Small intestine (tissue), 16 donors: ENCODE measurements around the gene VAT1L. TPM values are rescaled to one million over a fixed set of nuclear protein-coding genes. Genes with fewer than 3 reads are reported as not detected.
A peak's percentile ranks its signal among the peaks of the same experiment; 100 is the strongest.

ENCODE experiments used
- DNase-seq, 2 donors: peaks; one replicate each; pipeline versions ENCODE4 v3.0.0 to v3.0.0-alpha.2; 2013
- FAIRE-seq: peaks from 2 replicates; lab custom pipeline; 2012; peaks lifted over from hg19 to GRCh38; lab: Jason Lieb, UNC
- H3K27ac ChIP-seq, 3 donors: one replicate each; pipeline ENCODE4 v1.5.1; 2013; ENCODE audit warnings: low read length in 2 of 3, mild to moderate bottlenecking in 2 of 3, control low read depth in 1 of 3, inconsistent platforms in 1 of 3, low read depth in 1 of 3, moderate library complexity in 1 of 3
- H3K27me3 ChIP-seq, 3 donors: one replicate each; pipeline ENCODE4 v1.6.1; 2013; ENCODE audit warnings: low read length in 3 of 3, inconsistent platforms in 1 of 3; ENCODE audit not compliant: control insufficient read depth in 3 of 3, insufficient read depth in 3 of 3
- H3K36me3 ChIP-seq, 3 donors: one replicate each; pipeline ENCODE4 v1.6.1; 2013; ENCODE audit warnings: low read length in 3 of 3, inconsistent platforms in 1 of 3, low read depth in 1 of 3, mild to moderate bottlenecking in 1 of 3, moderate library complexity in 1 of 3; ENCODE audit not compliant: control insufficient read depth in 3 of 3, insufficient read depth in 2 of 3
- H3K4me1 ChIP-seq, 3 donors: one replicate each; pipeline ENCODE4 v1.6.1; 2013; ENCODE audit warnings: low read length in 2 of 3, inconsistent platforms in 1 of 3, low read depth in 1 of 3, mild to moderate bottlenecking in 1 of 3, moderate library complexity in 1 of 3; ENCODE audit not compliant: control insufficient read depth in 3 of 3, insufficient read depth in 2 of 3
- H3K4me3 ChIP-seq, 3 donors: one replicate each; pipeline ENCODE4 v1.5.1; 2013; ENCODE audit warnings: low read length in 3 of 3, control low read depth in 1 of 3, inconsistent platforms in 1 of 3, low read depth in 1 of 3, mild to moderate bottlenecking in 1 of 3, moderate library complexity in 1 of 3
- H3K9me3 ChIP-seq, 2 donors: one replicate each; pipeline ENCODE4 v1.6.1; 2013; ENCODE audit warnings: low read depth in 1 of 2, low read length in 1 of 2; ENCODE audit not compliant: control insufficient read depth in 2 of 2, insufficient read depth in 1 of 2
- WGBS, 3 donors: extraction: QIAGEN DNeasy Blood & Tissue Kit; methylation state at CpG; one replicate each; pipeline ENCODE4 v1.1.7; 2013; 5-methylcytosine and 5-hydroxymethylcytosine counted together
- long read RNA-seq, 10 donors: transcript quantifications; one replicate each; lab custom pipeline, GENCODE V29; 2026
- polyA plus RNA-seq, 4 donors: library from polyadenylated mRNA; stranded (reverse) in 3 of 4; unstranded in 1 of 4; fragments of 200-250 nt in 3 of 4; fragments of 120-200 nt in 1 of 4; gene quantifications; one replicate each; pipeline versions ENCODE4 v1.2.1 to v1.2.3, GENCODE V29; 2013
- donor health status: healthy with polysubstance abuse.
- donor health status: control.
- donor health status: control.
- donor health status: Bipolar disorder and iron deficiency.
- donor health status: healthy.

Gene VAT1L, protein sequence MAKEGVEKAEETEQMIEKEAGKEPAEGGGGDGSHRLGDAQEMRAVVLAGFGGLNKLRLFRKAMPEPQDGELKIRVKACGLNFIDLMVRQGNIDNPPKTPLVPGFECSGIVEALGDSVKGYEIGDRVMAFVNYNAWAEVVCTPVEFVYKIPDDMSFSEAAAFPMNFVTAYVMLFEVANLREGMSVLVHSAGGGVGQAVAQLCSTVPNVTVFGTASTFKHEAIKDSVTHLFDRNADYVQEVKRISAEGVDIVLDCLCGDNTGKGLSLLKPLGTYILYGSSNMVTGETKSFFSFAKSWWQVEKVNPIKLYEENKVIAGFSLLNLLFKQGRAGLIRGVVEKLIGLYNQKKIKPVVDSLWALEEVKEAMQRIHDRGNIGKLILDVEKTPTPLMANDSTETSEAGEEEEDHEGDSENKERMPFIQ
- polyA plus RNA-seq, result 1 to 10 TPM in 2 of 4 donors, under 1 TPM in 2; 0.22 to 3.5 (median 1.6) TPM
- long read RNA-seq, donor 1, result 0 reads
- long read RNA-seq, donor 2, partial matches to known transcripts, result 0 of 1 reads
- long read RNA-seq, donor 2, other reads (novel, unspliced or antisense), result 0 of 1 reads
- long read RNA-seq, donor 3, partial matches to known transcripts, result 0 of 2 reads
- long read RNA-seq, donor 3, other reads (novel, unspliced or antisense), result 0 of 2 reads
- long read RNA-seq, donor 4, result 0 reads
- long read RNA-seq, donor 5, result 0 reads
- long read RNA-seq, donor 6, partial matches to known transcripts, result 0 of 1 reads
- long read RNA-seq, donor 6, other reads (novel, unspliced or antisense), result 0 of 1 reads
- long read RNA-seq, donor 7, result 0 reads
- long read RNA-seq, donor 8, result 0 reads
- long read RNA-seq, donor 9, partial matches to known transcripts, result 0 of 1 reads
- long read RNA-seq, donor 9, other reads (novel, unspliced or antisense), result 0 of 1 reads
- long read RNA-seq, donor 10, transcript VAT1L-201 (9 exons, 3,825 nt), result major isoform, 9 of 30 reads
- long read RNA-seq, donor 10, partial matches to known transcripts, result 21 of 30 reads
- long read RNA-seq, donor 10, other reads (novel, unspliced or antisense), result 0 of 30 reads

DNA sequence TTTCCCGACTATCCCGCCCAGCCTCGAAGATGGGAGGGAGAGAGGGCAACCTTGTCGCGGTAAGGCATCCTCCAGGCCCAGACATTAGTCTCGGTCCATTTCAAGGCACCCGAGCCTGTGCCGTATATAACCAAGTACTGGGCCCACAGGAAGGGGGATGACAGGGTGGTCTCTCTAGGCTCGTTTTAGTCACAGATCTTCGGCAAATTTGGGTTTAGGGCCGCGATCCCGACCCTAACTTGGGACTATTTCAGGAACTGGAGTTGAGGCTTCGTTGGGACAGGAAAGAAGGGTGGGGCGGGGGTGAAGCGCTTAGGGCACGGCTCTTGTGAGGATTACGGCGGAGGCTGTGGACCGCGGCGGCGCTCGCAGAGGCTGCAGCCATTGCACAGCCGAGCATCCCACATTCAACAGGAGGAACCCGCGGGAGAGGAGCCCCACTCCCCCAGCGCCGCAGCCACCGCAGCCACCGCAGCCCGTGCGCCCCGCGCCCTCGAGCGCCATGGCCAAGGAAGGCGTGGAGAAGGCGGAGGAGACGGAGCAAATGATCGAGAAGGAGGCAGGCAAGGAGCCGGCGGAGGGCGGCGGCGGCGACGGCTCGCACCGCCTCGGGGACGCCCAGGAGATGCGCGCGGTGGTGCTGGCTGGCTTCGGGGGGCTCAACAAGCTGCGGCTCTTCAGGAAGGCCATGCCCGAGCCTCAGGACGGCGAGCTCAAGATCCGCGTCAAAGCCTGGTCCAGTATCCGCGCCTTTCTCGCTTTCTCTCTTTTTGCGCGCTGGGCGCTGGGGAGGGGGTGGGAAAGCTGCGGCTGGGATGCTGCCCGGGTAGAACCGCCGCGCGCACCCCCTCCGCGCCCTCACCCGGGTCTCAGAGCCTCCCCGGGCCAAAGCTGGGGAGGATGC lies at the start of gene VAT1L:
Gene VAT1L (plus strand): TSS at position 384 of the 904 bp plus-strand sequence. CDS start 119 bp downstream, at position 503.
- H3K9me3 ChIP-seq, result no peaks in the 10 kb centered on the region
- H3K27me3 ChIP-seq, result peaks cover 0 to 41% (median 14%) of the 10 kb centered on the region in 3 donors
- H3K27ac ChIP-seq, result no peak within 1 kb of the TSS
- no peaks in the 10 kb centered on the region for H3K36me3 ChIP-seq
- 1 to 4% (median 4%) methylated on average over 71 to 78 of the region's 78 CpGs for WGBS, 3 donors
- H3K4me1 ChIP-seq, result peaks cover 0 to 4% (median 0%) of the 10 kb centered on the region in 3 donors
- H3K4me3 ChIP-seq, result peak within 1 kb of the TSS; percentile 1 to 41 (median 29)
- DNase-seq (peak in 1 of 2 donors; percentile 43), FAIRE-seq (no peak)

DNA sequence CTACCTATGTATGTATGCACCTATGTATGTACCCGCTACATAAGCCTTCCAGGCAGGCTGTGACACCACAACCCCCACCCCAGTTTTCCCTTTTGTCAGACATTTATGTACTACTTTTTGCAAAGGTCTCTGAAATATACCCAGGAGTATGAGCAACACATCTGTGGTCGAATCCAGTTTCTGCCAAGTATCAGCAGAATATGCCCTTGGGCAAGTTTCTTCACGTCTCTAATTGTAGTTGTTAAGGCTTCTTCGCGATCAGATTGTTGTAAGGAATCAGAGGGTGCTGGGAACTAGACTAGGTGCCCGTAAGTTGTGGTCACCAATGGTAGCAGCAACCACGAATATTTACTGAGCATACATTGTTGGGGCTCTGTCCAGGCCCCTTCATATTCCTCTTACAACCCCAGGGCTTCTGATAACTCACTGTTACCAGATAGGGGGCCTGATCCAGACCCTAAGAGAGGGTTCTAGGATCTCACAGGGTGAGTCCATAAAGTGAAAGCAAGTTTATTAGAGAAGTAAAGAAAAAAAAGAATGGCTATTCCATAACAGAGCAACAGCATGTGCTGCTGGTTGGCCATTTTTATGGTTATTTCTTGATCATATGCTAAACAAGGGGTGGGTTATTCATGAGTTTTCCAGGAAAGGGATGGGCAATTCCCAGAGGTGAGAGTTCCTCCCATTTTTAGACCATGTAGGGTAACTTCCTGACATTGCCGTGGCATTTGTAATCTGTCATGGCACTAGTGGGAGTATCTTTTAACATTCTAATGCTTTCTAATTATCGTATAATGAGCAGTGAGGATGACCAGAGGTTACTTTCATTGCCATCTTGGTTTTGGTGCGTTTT lies 49.4 kb upstream of the VAT1L start:
- 83 to 86% (median 85%) methylated on average over 10 of the region's 10 CpGs for WGBS, 3 donors
- no peak for FAIRE-seq
- Histone ChIP-seq H3K9me3 (no peaks in the 10 kb centered on the region), H3K36me3 (peaks cover 0 to 3% (median 0%) of the 10 kb centered on the region in 3 donors), H3K4me3 (no peak overlapping the region), H3K4me1 (no peaks in the 10 kb centered on the region), H3K27ac (no peak overlapping the region), H3K27me3 (no peaks in the 10 kb centered on the region)
- DNase-seq, result no peak

DNA sequence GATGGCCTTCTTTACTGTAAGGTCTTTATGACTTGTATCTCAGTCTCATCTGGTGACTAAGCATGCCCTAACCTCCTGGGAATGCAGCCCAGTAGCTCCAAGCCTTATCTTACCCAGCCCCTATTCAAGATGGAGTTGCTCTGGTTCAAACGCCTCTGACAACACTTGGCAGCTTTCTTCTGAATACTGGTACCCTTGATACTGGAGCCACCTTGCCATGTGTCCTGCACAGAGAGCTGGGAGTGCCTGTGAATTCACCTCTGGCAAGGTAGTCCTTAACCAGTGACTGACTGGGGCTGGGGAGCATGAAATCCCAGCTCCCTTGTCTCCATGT lies 48.8 kb upstream of the VAT1L start:
- FAIRE-seq, result no peak
- 58 to 70% (median 60%) methylated on average over 1 of the region's 1 CpG for WGBS, 3 donors
- Histone ChIP-seq H3K4me3 (no peak overlapping the region), H3K27me3 (no peaks in the 10 kb centered on the region), H3K36me3 (peaks cover 0 to 3% (median 0%) of the 10 kb centered on the region in 3 donors), H3K4me1 (no peaks in the 10 kb centered on the region), H3K9me3 (no peaks in the 10 kb centered on the region), H3K27ac (no peak overlapping the region)
- DNase-seq, result no peak

DNA sequence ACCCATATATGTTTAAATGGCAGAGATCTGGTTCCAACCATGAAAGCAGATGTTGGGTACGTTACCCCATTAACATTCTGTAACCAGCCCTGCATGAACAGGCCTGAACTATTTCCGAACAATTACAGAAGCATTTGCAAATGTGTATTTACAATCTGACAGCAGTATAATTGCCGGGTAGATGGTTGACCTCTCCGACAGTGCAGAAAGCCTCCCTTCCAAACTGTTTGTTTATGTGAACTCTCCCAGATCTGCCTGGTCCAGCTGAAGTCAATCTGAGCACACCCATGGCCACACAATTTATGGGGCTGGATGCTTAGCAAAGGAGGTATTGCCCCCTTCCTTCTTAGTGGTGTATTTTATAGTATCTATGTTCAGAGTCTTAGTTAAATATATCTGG lies 44.2 kb upstream of the VAT1L start:
- no peaks in the 10 kb centered on the region for H3K4me1 ChIP-seq
- FAIRE-seq (no peak), DNase-seq (no peak)
- no peaks in the 10 kb centered on the region for H3K36me3 ChIP-seq
- no peak overlapping the region for H3K27ac ChIP-seq
- peaks cover 0 to 1% (median 0%) of the 10 kb centered on the region in 3 donors for H3K27me3 ChIP-seq
- WGBS, 3 donors, result 62 to 82% (median 78%) methylated on average over 4 of the region's 4 CpGs
- H3K4me3 ChIP-seq, result no peak overlapping the region
- H3K9me3 ChIP-seq, result no peaks in the 10 kb centered on the region

DNA sequence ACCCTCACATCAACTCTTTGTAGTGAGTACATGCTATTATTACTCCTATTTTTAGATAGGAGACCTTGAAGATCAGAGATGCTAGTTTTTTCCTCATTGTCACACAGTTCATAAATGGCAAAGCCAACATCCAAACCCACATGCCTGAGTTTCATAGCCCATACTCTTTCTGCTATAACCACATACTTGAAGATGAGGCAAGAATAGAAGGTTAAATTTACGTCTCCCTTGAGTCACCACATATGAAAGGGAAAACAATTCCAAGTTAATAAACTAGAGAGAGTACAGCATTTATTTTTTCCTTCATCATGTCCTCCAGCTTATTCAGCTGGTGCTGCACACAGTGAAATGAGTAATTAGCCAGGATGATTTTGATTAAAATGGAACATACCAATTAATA lies 42.4 kb upstream of the VAT1L start:
- Histone ChIP-seq H3K27ac (no peak overlapping the region), H3K36me3 (no peaks in the 10 kb centered on the region), H3K27me3 (peaks cover 0 to 1% (median 0%) of the 10 kb centered on the region in 3 donors), H3K9me3 (no peaks in the 10 kb centered on the region), H3K4me1 (no peaks in the 10 kb centered on the region), H3K4me3 (no peak overlapping the region)
- DNase-seq (no peak), FAIRE-seq (no peak)
- 60 to 81% (median 69%) methylated on average over 1 of the region's 1 CpG for WGBS, 3 donors

DNA sequence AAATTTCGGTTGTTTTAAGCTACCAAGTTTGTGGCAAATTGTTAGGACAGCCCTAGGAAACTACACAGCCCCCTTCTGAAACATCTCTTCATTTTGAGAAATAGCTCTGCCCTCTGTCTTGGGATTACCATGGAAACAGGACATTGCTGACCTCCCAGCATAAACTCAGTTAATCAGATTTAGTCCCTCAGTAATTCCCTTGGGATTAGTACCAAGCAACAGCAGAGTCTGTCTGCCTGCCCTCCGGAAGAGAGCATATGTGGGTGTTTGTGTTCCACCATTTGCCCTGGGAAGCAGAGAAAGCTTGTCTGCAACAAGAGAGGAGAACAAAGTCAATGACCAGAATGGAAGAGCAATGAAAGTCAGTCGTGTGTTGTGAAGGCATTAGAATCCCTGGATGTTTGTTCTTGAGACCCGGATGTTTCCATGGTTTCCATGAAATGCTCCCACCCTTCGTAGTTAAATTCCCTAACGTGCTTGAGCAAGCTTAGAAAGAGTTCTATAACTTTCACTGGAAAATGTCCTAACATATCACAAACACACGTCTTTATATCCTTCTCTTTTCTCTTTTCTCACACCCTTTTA lies 39.9 kb upstream of the VAT1L start:
- H3K36me3 ChIP-seq, result no peaks in the 10 kb centered on the region
- peaks cover 0 to 1% (median 0%) of the 10 kb centered on the region in 3 donors for H3K27me3 ChIP-seq
- H3K4me3 ChIP-seq, result no peak overlapping the region
- no peak overlapping the region for H3K27ac ChIP-seq
- WGBS, 3 donors, result 41 to 74% (median 57%) methylated on average over 7 of the region's 7 CpGs
- no peaks in the 10 kb centered on the region for H3K4me1 ChIP-seq
- FAIRE-seq, result no peak
- no peaks in the 10 kb centered on the region for H3K9me3 ChIP-seq
- no peak for DNase-seq

DNA sequence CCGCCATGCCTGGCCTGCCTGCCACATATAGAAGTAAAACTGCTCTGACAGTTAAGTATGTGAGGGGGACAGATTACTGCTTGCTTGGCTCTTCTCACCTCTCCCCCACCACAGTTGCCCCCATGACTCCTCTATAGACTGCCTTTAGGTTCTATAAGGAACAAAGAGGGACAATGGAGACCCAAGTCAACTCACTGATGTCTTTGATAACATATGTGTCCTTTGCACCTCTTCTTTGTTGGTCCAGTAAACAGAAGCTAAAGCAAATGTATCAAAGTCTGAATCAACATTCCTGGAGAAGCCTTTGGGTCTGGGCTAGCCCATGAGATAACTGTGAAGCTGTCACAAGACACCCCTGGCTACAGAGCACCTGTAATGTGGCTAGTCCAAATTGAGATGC lies 38.9 kb upstream of the VAT1L start:
- Histone ChIP-seq H3K4me3 (no peak overlapping the region), H3K27me3 (peaks cover 0 to 1% (median 0%) of the 10 kb centered on the region in 3 donors), H3K4me1 (no peaks in the 10 kb centered on the region), H3K27ac (no peak overlapping the region), H3K9me3 (no peaks in the 10 kb centered on the region), H3K36me3 (no peaks in the 10 kb centered on the region)
- FAIRE-seq (no peak), DNase-seq (no peak)
- WGBS, 3 donors, result 33 to 79% (median 72%) methylated on average over 1 of the region's 1 CpG
